GM18858 (cell line): Measurements from ENCODE around the gene SLC25A23.
"Not testable (repeated sequence)": the region's sequence is repeated elsewhere in the genome, so short reads cannot be mapped to it uniquely, and the experiment has no call there.

Source experiments
- ATAC-seq: cut with Tn5 transposase; IDR thresholded peaks from one replicate; pipeline ENCODE4 v1.9.1; 2021; ENCODE audit not compliant: unreplicated experiment

Gene SLC25A23

GRCh38 chr19:6459262-6460098, at the start of gene SLC25A23:
SLC25A23 (minus strand) TSS chr19:6459792; CDS start chr19:6459628, 164 bp downstream.
- peak; percentile 13 for ATAC-seq

DNA sequence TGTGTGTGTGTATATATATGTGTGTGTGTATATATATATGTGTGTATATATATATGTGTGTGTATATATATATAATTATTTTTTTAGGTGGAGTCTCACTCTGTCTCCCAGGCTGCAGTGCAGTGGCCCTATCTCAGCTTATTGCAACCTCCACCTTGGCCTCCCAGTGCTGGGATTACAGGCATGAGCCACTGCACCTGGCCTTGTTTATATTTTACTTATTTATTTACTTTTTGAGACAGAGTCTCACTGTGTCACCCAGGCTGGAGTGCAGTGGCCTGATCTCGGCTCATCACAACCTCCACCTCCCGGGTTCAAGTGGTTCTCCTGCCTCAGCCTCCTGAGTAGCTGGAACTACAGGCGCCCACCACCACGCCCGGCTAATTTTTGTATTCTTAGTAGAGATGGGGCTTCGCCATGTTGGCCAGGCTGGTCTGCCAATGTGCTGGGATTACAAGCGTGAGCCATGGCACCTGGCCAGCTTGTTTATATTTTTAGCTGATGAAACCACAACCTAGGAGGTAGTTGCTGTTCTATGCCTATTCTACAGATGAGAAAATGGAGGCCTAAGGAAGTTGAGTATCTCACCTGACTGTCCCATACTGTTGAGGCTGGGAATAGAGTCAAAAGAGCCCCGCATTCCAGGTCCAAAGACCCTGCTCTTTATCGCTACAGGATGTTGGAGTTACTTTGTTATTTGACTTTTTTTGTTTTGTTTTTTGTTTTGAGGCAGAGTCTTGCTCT, 48.6 kb upstream of the SLC25A23 start:
- ATAC-seq = not testable (repeated sequence)

DNA sequence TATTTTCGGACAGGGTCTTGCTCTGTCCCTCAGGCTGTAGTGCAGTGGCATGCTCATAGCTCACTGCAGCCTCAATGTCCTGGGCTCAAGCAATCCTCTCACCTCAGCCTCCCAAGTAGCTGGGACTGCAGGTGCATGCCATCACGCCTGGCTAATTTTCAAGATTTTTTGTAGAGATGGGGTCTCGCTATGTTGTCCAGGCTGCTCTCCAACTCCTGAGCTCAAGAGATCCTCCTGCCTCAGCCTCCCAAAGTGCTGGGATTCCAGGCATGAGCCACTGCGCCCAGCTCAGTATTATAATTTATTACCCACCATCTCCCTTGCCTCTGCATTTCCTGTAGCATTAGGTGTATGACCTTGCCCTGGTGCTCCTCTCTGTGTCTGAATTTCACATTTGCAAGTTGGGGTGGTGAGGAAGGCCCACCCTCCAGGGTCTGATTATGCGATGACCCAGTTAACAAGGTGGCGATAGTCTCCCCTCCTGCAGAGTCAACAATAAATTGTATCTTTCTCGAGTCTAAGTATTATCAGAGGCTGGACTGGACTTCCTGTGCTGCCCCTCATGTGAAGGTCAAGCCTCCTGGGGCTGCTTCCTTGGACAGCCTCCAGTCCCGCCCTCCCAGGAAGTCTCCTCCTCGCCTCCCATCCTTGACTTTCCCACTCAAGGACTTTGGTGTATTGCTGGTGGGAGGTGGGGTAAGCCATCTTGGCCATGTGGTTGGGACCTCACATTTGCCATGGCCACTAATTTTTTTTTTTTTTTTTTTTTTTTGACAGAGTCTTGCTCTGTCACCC, 44.0 kb upstream of the SLC25A23 start:
- ATAC-seq = no peak

- ATAC-seq = no peak
Measured at GRCh38 chr19:6501740-6502648, 42.4 kb upstream of the SLC25A23 start, which contains the start of gene TUBB4A. TUBB4A (minus strand) TSS chr19:6502309; CDS start chr19:6502212, 97 bp downstream.

GRCh38 chr19:6500837-6501739, 41.5 kb upstream of the SLC25A23 start:
- no peak for ATAC-seq

GRCh38 chr19:6499052-6499790, 39.6 kb upstream of the SLC25A23 start:
- no peak for ATAC-seq

DNA sequence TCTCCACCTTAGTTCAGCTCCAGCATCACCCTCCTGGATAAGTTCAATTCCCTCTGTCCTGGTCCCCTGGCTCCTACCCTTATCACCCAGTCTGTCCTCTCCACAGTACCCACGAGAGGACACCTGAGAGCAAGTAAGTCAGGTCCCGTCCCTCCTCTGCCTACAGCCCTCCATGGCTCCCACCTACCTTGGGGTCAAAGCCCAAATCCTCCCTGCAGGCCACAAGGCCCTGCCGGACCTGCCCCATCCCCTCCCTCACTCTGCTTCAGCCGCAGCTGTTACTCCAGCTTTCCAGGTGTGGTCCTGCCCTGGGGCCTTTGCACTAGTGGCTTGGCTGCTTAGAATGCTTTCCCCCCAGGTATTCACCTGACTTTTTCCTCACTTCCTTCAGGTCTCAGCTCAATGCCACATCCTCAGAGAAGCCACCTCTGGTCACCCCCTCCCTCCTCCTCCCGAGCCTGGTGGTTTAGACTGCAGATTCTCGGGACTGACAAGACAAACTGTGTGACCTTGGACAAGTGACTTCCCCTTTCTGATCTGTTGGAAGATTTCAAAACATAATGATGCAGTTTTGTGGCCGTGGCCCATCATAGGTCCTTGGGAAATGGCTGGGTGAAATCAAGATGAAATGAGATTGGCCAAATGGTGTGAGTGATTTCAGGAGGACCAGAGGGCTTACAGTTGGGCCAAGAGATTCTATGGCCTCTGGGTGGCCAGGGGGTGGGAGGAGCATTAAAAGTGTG, 38.9 kb upstream of the SLC25A23 start:
- ATAC-seq = no peak

- no peak for ATAC-seq
Measured at GRCh38 chr19:6495947-6496346, 36.4 kb upstream of the SLC25A23 start.

DNA sequence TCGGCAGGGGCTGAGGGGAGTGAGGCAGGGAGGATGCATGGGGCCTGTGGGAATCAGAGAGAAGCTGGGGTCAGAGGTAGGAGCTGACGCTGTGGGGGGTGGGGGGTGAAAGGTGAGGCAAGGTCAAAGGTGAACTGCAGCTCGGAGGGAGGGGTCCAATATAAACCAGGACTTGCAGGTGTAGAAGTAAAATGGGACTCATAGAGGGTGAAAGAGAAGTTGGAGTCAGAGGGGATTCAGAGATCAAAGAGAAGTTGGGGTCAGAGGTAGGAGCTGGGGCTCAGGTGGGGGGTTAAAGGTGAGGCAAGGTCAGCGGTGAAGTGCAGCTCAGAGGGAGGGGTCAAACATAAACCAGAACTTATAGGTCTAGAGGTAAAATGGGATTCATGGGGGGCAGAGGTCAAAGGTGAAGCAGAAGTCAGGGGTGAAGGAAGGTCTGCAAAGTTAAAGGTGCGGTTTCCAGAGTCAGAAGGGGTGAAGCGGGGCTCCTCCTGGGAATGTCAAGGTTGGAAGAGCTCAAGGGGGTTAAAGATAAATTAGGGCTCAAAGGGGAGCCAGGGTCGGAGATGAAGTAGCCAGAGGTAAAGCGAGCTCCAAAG, 34.9 kb upstream of the SLC25A23 start:
- ATAC-seq = no peak

DNA sequence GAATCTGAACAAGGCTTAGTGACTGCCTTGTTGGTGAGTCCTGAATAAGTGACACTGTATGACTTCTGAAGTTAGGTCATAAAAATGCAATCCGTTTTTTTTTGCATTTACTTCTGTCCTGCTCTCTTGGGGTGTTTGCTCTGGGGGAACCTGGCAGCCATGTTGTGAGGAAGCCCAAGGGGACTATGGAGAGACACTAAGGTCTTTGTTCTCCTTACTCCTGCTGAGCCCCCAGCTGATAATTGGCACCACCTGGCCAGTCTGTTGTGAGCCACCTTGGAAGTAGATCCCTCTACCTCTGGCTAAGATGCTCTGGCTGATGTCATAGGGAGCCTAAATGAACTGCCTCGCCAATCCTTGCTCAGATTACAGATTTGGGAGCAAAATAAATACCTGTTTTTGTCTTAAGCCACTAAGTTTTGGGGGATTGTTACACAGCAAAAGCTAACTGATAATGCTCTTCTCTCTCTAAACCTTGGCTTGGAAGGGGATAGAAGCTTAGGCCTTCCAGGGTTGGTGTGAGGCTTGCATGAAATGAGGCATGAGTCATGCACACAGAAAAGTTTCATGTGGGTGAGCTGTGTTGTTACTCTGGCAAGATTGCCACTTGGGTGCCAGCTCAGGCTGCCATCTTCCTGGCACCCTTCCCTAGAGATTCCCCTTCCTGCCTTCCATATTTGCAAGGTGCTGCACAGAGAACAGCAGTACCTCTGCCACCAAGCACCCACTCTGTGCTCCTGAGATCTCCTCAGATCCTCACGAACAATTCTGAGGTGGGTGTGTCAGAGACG, 32.4 kb upstream of the SLC25A23 start:
- no peak for ATAC-seq

- ATAC-seq = no peak
Measured at GRCh38 chr19:6490134-6490533, 30.5 kb upstream of the SLC25A23 start.

- ATAC-seq = no peak
Measured at GRCh38 chr19:6489278-6490061, 29.9 kb upstream of the SLC25A23 start.

DNA sequence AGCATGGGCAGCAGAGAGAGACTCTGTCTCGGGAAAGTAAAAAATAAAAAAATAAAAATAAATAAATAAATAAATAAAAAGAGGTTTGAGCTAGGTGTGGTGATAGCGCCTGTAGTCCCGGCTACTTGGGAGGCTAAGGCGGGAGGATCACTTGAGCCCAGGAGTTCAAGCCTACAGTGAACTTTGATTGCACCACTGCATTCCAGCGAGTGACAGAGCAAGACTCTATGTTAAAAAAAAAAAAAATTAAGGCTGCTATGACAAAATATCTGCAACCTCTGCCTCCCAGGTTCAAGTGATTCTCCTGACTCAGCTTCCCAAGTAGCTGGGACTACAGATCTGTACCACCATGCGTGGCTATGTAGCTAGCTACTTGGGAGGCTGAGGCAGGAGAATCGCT, 25.2 kb upstream of the SLC25A23 start:
- ATAC-seq = no peak

GRCh38 chr19:6484230-6484629, 24.6 kb upstream of the SLC25A23 start:
- ATAC-seq = no peak

- no peak for ATAC-seq
Measured at GRCh38 chr19:6483235-6483634, 23.6 kb upstream of the SLC25A23 start.

- ATAC-seq = no peak
Measured at GRCh38 chr19:6482343-6482686, 22.7 kb upstream of the SLC25A23 start.
